Activated naive CD4-positive, alpha-beta T cell treated with anti-CD3 and anti-CD28 coated beads, Interleukin-2, amount 50 U/mL, for 72 hours (primary cell): ENCODE measurements around the gene C3AR1. TPM values are rescaled to one million over a fixed set of nuclear protein-coding genes. Genes with fewer than 3 reads are reported as not detected.

Experiments
- ATAC-seq, 2 donors: fragments of 150-1000 bp; cut with Tn5 transposase; 2 replicates each; pipeline ENCODE4 v1.10.0; 2021; ENCODE audit warnings: mild to moderate bottlenecking in 2 of 2, moderate library complexity in 2 of 2
- DNase-seq, 2 donors: peaks; one replicate each; pipeline ENCODE4 v3.0.0; 2021 to 2022; ENCODE audit warnings: low spot score in 2 of 2
- H3K27ac Mint-ChIP-seq, 2 donors: one replicate each; pipeline ENCODE4 v1.8.0; 2022; ENCODE audit warnings: mild to moderate bottlenecking in 2 of 2, mixed read lengths in 2 of 2
- H3K36me3 Mint-ChIP-seq, 2 donors: one replicate each; pipeline ENCODE4 v1.8.0; 2022; ENCODE audit warnings: mixed read lengths in 2 of 2
- H3K9me3 Mint-ChIP-seq, 2 donors: one replicate each; pipeline ENCODE4 v1.8.0; 2022; ENCODE audit warnings: mixed read lengths in 2 of 2
- total RNA-seq, 2 donors: library from RNA; stranded (reverse); gene quantifications; one replicate each; pipeline ENCODE4 v1.2.3, GENCODE V29; 2022

C3AR1 gene
- total RNA-seq, 2 donors from 2014 or later: 0.54 to 3.1 TPM

GRCh38 chr12:8012651-8013309 lies 53.4 kb downstream of the C3AR1 start:
- no peaks in the 10 kb centered on the region for H3K9me3 Mint-ChIP-seq
- DNase-seq (no peak), ATAC-seq (no peak)
- no peak overlapping the region for H3K27ac Mint-ChIP-seq
- H3K36me3 Mint-ChIP-seq: no peaks in the 10 kb centered on the region

GRCh38 chr12:8011331-8011730 lies 54.8 kb downstream of the C3AR1 start:
- ATAC-seq (no peak), DNase-seq (no peak)
- Mint-ChIP-seq H3K27ac (no peak overlapping the region), H3K9me3 (no peaks in the 10 kb centered on the region), H3K36me3 (no peaks in the 10 kb centered on the region)

Other genes with a start within 250 kb of the C3AR1 start
- gene SLC2A14, start 193.4 kb downstream of the C3AR1 start, total RNA-seq: 1 to 10 TPM in 1 of 2 donors, under 1 TPM in 1; 0.09 to 4.6 TPM
- gene SLC2A3, start 130.2 kb downstream of the C3AR1 start, total RNA-seq: 100 to 1,000 TPM; 207 to 521 TPM
- 10 to 100 TPM; 14.3 to 16.9 TPM for gene FOXJ2, start 33.6 kb downstream of the C3AR1 start, total RNA-seq
- 10 to 100 TPM; 23.2 to 43.8 TPM for gene NECAP1, start 15.9 kb upstream of the C3AR1 start, total RNA-seq
- gene CLEC4A, start 57.3 kb upstream of the C3AR1 start, total RNA-seq: 1 to 10 TPM; 1.8 to 3.5 TPM
- not detected for gene ZNF705A, start 90.7 kb upstream of the C3AR1 start, total RNA-seq
- under 1 TPM; 0.11 to 0.47 TPM for gene FAM90A1, start 161.3 kb upstream of the C3AR1 start, total RNA-seq